DND-41 (cell line): ENCODE measurements around the gene SIGLEC6.

Experiments used
- ATAC-seq: fragments of 200-7000 bp; cut with Tn5 transposase; 3 replicates; pipeline ENCODE4 v1.9.1; 2021; ENCODE audit warnings: low read depth; ENCODE audit not compliant: insufficient read depth
- DNase-seq: peaks from one replicate; pipeline ENCODE4 v3.0.0-alpha.2; 2020
- H2AFZ ChIP-seq: 2 replicates; pipeline ENCODE4 v1.6.0; 2012; ENCODE audit warnings: low read depth, low read length
- H3K27ac ChIP-seq: 2 replicates; pipeline ENCODE4 v1.5.1; 2012; ENCODE audit warnings: low read length, inconsistent platforms
- H3K27me3 ChIP-seq: fragments of 200-600 bp; sonication (generic); 2 replicates; pipeline ENCODE4 v1.6.0; 2012; ENCODE audit warnings: low read length, mild to moderate bottlenecking, inconsistent platforms; ENCODE audit not compliant: insufficient read depth, poor library complexity
- H3K36me3 ChIP-seq: 2 replicates; pipeline ENCODE4 v1.5.1; 2012; ENCODE audit warnings: low read length, inconsistent platforms; ENCODE audit not compliant: insufficient read depth
- H3K4me1 ChIP-seq: 2 replicates; pipeline ENCODE4 v1.5.1; 2012; ENCODE audit warnings: mild to moderate bottlenecking, low read length; ENCODE audit not compliant: insufficient read depth
- H3K4me2 ChIP-seq: 2 replicates; pipeline ENCODE4 v1.6.0; 2012; ENCODE audit warnings: mild to moderate bottlenecking, moderate library complexity, low read length, inconsistent platforms; ENCODE audit not compliant: insufficient read depth
- H3K4me3 ChIP-seq, 2 experiments: fragments of 200-600 bp in 1 of 2; shearing (Covaris generic) in 1 of 2; 2 replicates each; pipeline ENCODE4 v1.5.1; 2012 to 2016; ENCODE audit warnings: inconsistent platforms in 2 of 2, low read length in 2 of 2, mild to moderate bottlenecking in 2 of 2, low read depth in 1 of 2, moderate library complexity in 1 of 2
- H3K79me2 ChIP-seq: 2 replicates; pipeline ENCODE4 v1.6.0; 2012; ENCODE audit warnings: low read length, inconsistent platforms; ENCODE audit not compliant: insufficient read depth
- H3K9ac ChIP-seq: 2 replicates; pipeline ENCODE4 v1.6.0; 2012; ENCODE audit warnings: low read depth, mild to moderate bottlenecking, inconsistent platforms, low read length, moderate library complexity
- H3K9me3 ChIP-seq: 2 replicates; pipeline ENCODE4 v1.5.1; 2012; ENCODE audit warnings: low read length, moderate library complexity, mild to moderate bottlenecking, inconsistent platforms; ENCODE audit not compliant: insufficient read depth, severe bottlenecking
- H4K20me1 ChIP-seq: 2 replicates; pipeline ENCODE4 v1.6.0; 2012; ENCODE audit warnings: low read length; ENCODE audit not compliant: insufficient read depth
- EZH2 ChIP-seq: IDR thresholded peaks from 3 replicates; pipeline ENCODE4 v1.6.1; 2012; ENCODE audit warnings: borderline replicate concordance, low read depth, mild to moderate bottlenecking, moderate library complexity, low read length, inconsistent platforms; ENCODE audit not compliant: severe bottlenecking
- TF ChIP-seq, protein P1 (sequence below): IDR thresholded peaks from 2 replicates; pipeline ENCODE4 v1.5.1; 2012; ENCODE audit warnings: borderline replicate concordance, low read length, moderate library complexity, mild to moderate bottlenecking; ENCODE audit not compliant: poor library complexity, severe bottlenecking; ENCODE audit errors: extremely low read depth

Gene SIGLEC6

DNA sequence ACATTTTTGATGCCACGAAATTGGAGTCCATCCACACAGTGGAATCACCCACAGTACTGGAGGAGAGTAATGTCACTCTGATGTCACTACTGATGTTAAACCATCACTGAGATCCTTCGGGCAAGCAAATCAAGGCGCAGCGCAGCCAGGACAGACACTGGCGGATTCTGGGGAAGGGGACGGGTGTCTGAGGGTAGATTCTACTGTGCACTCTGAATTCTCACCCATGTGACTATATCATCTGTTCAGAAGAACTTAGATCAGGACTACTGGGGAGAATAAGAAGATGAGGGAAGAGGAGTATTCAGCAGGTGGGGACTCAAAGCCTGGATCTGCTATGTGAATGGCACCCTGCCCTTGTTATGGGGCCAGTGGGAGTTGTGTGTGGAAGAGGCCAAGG lies 12.6 kb upstream of the SIGLEC6 start:
- DNase-seq (no peak), ATAC-seq (no peak)
- no peak for TF ChIP-seq EZH2
- TF ChIP-seq, protein P1, sequence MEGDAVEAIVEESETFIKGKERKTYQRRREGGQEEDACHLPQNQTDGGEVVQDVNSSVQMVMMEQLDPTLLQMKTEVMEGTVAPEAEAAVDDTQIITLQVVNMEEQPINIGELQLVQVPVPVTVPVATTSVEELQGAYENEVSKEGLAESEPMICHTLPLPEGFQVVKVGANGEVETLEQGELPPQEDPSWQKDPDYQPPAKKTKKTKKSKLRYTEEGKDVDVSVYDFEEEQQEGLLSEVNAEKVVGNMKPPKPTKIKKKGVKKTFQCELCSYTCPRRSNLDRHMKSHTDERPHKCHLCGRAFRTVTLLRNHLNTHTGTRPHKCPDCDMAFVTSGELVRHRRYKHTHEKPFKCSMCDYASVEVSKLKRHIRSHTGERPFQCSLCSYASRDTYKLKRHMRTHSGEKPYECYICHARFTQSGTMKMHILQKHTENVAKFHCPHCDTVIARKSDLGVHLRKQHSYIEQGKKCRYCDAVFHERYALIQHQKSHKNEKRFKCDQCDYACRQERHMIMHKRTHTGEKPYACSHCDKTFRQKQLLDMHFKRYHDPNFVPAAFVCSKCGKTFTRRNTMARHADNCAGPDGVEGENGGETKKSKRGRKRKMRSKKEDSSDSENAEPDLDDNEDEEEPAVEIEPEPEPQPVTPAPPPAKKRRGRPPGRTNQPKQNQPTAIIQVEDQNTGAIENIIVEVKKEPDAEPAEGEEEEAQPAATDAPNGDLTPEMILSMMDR = no peak
- H3K79me2 ChIP-seq = no peaks in the 10 kb centered on the region
- no peak overlapping the region for H2AFZ ChIP-seq
- H3K36me3 ChIP-seq = no peaks in the 10 kb centered on the region
- no peaks in the 10 kb centered on the region for H3K9me3 ChIP-seq
- no peak overlapping the region for H3K4me2 ChIP-seq
- H3K27ac ChIP-seq = no peak overlapping the region
- no peak overlapping the region for H3K4me3 ChIP-seq
- peaks cover 23% of the 10 kb centered on the region for H3K27me3 ChIP-seq
- no peaks in the 10 kb centered on the region for H3K4me1 ChIP-seq
- H4K20me1 ChIP-seq = peaks cover 3% of the 10 kb centered on the region; the same call in 1 of the 2 replicates
- H3K9ac ChIP-seq = no peak overlapping the region

GRCh38 chr19:51542699-51543098 lies 11.2 kb upstream of the SIGLEC6 start:
- Histone ChIP-seq H2AFZ (no peak overlapping the region), H3K4me1 (no peaks in the 10 kb centered on the region), H4K20me1 (peaks cover 3% of the 10 kb centered on the region; the same call in 1 of the 2 replicates), H3K4me3 (no peak overlapping the region), H3K27me3 (peaks cover 15% of the 10 kb centered on the region), H3K27ac (no peak overlapping the region), H3K9me3 (no peaks in the 10 kb centered on the region), H3K36me3 (no peaks in the 10 kb centered on the region), H3K9ac (no peak overlapping the region), H3K79me2 (no peaks in the 10 kb centered on the region), H3K4me2 (no peak overlapping the region)
- TF ChIP-seq, protein P1 = no peak
- TF ChIP-seq EZH2 = no peak
- ATAC-seq = no peak
- DNase-seq = no peak

- H3K9me3 ChIP-seq = no peaks in the 10 kb centered on the region
- H3K9ac ChIP-seq = no peak overlapping the region
- no peak overlapping the region for H2AFZ ChIP-seq
- H3K4me2 ChIP-seq = no peak overlapping the region
- TF ChIP-seq, protein P1 = no peak
- TF ChIP-seq EZH2 = no peak
- H3K4me3 ChIP-seq = no peak overlapping the region
- H3K27ac ChIP-seq = no peak overlapping the region
- ATAC-seq = no peak
- no peaks in the 10 kb centered on the region for H3K36me3 ChIP-seq
- H4K20me1 ChIP-seq = peaks cover 3% of the 10 kb centered on the region; the same call in 1 of the 2 replicates
- peaks cover 7% of the 10 kb centered on the region for H3K27me3 ChIP-seq
- H3K79me2 ChIP-seq = no peaks in the 10 kb centered on the region
- no peaks in the 10 kb centered on the region for H3K4me1 ChIP-seq
- DNase-seq = no peak
Observed at GRCh38 chr19:51541458-51542357, 10.2 kb upstream of the SIGLEC6 start.
